ENCODE results near the gene ELF5.

The ELF5 gene

DNA sequence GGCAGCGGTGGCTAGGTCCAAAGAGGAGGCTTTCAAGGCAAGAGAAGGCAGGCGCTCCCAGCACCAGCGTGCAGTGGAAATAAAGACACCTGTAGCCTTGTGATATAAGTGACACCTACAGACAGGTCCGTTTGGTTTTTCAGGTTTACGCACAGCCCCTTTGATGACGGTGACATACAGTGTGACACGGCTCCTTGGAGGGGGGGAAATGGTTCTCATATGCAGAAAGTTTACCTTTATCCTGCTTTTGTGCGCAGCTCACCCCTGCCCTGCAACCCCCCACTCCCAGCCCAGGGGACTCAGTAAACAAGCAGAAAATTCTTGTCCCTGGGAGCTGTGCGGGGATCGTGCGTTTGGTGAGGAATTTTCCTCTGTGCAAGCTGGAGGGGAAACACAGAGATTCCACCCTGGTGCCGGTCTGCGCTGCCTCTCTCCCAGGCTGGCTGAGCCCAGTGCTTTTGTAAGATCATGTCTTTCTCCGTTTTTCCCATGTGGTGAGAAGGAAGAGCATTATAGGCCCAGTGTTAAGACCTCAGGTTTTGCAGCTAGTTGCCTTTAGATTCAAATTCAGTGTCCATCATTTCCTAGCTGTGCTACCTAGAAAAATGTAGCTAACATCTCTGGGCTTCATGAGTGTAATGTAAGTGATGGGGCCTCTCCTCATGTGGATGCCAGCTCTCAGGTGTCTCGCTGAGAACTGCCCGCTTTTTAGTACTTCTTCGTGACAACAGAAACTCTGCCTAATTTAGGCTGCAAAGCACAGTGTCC is at the start of gene ELF5:
TSS of gene ELF5 (minus strand) at position 113 of the 768 bp plus-strand sequence. CDS start 8,045 bp downstream, outside the sequence.
- DNase-seq = no peak

DNA sequence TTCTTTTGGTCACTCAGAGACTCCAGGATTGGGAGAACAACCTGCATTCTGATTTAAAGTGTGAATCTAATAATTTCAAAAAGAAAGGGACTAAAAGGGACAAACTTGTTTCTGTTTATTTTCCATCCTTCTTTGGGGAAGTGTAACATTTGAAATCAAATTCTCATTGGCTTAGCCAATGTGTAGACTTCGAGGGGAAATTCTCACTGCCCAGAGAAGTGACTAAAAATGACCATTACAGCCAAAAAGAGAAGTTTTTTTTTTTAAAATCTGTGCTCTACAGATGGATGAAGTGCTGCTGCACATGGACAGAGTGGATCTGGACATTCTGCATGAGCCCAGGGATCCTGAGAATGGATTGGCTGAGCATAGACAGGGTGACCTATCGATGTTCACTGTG is 49.4 kb upstream of the ELF5 start:
- no peak for DNase-seq

DNA sequence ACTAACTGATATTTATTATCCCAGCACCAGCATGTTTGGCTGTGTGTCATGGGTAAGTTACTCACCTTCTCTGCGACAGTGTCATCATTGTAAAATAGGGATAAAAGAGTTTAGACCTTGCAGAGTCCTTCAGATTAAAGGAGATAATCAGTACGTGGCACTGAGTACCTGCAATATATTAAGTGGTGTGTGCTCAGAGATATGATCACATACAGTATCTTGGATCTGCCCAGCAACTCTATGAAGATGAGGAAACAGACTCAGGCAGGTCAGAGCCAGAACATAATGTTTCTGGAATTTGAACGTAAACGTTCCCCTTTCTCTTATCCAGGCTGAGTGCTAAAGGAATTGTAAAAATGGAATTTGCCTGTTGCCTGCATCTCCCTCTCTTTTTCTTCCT is 46.9 kb upstream of the ELF5 start:
- no peak for DNase-seq

DNA sequence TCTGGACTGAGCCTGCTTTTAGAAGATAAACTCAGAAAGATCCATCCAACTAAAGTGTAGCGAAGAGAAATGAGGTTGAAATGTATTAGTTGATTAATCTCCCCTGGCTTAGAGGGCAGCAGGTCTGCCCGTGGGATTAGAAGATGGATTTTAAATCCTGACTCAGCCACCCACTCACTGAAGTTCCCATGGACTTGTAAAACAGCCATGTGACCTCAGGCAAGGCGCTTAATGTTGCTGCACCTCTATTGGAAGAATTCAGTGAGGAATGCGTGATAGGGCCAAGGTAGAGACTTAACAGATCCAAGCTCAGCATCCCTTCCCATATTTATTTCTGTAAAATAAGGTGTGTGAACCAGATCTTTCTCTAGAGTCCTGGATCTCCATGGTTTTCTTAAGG is 45.1 kb upstream of the ELF5 start:
- DNase-seq = no peak

DNA sequence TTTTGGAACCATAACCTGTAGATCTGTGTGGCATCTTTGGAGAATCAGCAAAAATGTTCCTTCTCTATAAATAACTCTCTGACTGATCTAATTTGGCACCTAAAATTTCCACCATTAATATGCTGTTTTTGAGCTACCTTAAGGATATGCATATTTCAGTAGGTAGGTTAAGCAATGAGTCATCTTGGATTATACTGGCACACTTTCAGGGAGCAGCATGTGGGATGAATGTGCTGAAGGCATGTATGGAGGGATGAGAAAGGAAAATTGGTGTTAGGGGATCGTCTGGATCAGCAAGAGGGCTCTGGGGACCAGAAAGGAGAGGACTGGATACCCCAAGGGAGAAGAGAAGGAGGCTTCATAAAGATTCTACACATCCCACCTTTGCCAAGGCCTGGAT is 44.6 kb upstream of the ELF5 start:
- peak; percentile 13 for DNase-seq

DNA sequence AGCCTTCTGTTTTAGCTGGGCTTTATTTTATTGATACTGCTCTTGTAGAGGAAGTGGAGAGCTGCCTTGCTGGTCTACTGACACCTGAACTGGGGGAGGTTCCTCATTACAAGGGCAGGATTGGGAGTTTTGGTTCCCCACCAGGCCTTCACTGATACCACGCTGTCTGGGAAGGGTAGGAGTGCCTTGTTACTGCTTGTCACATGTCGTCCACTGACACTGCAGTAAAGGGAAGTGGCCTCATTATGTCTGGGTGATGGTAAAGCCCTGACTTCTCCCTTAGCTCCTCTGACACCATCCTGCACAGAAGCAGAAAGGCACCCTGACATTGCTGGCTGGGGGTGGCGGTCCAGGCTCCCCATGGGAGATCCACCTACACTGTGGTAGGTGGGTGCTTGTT is 38.7 kb upstream of the ELF5 start:
- no peak for DNase-seq

DNA sequence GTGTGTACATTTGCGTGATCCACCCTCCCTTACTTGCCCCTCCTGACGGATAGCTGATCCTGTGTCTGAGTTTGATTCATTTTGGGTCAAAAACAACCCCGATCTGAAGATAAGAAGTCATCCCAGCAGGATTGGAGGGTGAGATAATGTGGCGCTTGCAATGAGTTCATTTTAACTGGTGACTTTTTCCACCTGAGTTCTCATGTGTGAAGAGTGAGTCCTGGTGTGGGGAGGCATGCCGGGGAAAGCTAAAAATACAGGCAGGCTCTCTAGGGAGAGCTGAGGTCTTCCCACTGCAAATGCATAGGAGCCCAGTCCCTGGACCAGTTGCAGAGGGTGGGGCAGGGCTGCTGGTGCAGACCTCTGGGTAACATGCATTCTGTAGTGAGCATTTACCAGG is 35.7 kb upstream of the ELF5 start:
- DNase-seq = no peak

DNA sequence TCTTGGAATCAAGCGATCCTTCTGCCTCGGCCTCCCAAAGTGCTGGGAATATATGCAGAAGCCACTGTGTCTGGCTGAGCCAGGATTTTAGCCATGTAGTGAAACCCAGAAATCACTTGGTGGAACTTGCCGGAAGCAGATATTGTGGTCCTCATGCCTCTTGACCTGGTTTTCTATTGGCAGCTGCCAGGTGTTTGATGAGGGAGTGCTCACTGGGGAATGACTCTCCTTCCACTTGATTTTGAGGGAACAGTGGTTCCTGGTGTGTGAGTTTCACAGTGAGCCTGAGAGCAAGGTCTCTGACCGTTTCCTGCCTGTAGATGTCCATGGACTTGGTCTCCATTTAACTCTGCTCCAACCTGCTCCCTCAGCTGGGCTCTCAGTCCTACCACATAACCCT is 34.7 kb upstream of the ELF5 start:
- no peak for DNase-seq

DNA sequence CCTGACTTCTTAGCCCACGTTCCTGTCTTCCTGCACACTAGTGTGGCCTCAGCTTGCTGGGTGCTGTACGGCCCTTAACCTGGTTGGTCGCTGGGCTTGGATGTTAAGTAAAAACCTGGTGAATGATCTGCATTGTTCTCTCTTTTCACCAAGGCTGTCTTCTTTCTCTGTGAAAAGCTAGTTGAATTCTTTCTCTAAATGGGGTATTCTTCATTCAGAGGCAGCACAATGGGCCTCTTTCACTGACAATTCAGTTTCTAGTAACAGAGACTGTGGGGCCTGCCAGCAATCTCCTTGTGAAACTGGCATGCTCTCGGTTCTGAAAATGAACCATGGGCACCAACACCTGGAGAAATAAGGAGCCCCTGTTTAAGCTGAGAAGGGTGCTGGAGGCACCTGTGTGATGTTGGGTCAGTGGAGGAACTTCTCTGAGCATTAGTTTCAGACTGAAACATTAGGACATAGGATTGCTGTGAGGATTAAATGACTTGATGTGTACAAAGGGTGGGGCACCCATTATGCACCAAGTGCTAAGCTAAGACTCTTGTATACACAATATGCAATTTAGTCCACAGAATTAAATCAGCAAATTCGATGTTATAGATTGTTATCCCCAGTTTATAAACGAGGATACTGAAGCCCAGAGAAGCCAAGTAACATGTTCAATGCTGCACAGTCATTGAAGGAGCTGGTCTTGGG is 33.1 kb upstream of the ELF5 start:
- no peak for DNase-seq

DNA sequence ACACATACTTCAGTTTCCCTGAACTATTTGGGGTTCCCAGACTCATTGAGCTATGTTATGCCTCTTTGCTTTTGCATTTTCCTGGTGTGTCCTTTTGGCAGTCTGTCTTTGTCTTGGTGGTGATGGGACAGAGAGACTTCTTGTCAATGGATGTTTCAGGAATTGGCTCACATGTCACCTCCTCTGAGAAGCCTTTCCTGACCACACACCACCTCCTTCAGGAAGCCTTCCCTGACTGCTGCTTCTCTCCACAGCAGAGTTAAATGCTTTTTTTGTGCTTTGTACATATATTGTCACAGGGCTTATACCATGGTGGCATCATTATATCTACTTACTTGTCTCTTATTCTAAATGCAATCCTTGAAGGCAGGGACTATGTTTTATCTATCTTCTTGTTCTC is 28.5 kb upstream of the ELF5 start:
- no peak for DNase-seq

DNA sequence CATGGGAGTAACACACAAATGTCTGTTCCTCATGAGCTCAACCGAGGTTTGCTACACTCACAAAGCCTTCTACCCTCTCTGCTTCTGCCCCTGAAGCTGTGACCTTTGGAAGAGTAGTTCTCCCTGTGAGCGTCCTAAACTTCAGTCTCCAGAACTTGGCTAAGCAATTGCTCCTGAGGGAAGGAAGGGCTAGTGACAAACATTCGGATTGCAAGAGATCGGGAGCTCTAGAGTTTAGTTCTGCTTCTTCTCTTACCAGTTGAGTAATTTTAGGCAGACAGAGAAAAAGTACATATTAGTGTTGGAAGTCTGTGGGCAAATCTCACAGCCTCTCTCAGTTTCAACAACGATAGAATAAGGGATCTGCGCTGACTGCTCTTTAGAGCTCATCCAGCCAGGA is 27.3 kb upstream of the ELF5 start:
- no peak for DNase-seq

DNA sequence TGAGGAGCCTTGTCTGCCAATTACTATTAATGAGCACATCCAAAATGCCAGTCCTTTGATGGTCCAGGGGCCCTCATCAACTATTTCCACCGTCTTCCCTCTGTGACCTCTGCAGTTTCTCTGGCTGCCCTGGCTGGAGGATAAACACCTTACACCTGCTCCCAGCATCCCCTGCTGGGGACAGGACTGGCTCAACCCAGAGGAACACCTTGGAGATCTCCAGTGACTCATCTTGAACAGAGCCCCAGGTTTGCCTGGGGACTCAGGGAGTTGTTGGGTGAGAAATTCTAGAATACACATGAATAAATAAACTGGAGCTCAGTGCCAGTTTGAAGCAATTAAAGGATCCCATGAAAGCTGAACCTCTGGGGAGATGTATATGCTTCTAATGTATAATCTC is 24.0 kb upstream of the ELF5 start:
- no peak for DNase-seq

DNA sequence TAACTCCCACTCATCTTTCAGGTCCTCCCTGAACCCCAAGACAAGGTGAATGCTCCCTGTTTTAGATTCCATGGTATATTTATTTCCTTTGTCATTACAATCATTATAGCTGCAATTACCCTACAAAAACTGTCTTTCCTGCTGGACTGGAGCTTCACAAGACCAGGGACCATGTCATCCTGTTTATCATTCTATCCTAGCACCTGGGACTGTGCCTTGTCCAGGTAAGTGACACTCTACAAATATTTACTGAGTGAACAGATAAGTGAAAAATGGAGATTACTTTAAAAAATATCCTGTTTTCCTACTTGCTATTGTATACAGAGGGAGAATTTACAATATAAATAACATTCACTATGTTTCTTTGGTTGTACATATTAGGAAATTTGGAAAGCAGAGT is 22.5 kb upstream of the ELF5 start:
- DNase-seq = no peak

DNA sequence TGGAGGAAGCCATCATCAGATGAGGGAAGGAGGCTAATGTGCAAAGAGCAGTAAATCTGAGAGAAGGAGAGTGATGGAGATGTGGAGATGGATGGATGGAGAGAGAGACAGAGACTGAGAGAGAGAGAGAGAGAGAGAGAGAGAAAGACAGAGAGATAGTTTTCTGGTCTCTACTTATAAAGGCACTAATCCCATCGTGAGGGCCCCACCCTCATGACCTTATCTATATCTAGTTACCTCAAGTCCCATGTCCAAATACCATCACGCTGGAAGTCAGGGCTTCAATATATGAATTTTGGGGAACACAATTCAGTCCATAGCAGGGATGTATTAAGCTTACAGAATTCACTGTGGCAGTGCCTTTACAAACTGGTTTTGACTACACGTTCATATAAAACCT is 21.2 kb upstream of the ELF5 start:
- DNase-seq = no peak

DNA sequence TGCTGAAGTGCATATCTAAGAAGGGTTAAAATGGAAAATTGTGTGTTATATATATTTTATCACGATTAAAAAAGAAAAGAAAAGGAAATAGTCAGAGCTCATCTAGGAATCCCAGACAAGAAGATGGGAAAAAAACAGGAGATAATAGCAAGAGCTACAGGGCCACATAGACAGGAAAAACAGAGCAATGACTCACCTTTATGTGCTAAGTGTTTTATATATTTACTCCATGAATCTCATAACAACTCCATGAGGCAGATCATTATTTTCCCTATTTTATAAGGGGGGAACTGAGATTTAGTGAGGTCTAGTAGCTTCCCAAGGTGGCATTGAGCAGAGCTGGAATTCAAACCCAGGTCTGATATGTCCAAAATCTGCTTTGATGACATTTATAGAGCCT is 18.1 kb upstream of the ELF5 start:
- no peak for DNase-seq

DNA sequence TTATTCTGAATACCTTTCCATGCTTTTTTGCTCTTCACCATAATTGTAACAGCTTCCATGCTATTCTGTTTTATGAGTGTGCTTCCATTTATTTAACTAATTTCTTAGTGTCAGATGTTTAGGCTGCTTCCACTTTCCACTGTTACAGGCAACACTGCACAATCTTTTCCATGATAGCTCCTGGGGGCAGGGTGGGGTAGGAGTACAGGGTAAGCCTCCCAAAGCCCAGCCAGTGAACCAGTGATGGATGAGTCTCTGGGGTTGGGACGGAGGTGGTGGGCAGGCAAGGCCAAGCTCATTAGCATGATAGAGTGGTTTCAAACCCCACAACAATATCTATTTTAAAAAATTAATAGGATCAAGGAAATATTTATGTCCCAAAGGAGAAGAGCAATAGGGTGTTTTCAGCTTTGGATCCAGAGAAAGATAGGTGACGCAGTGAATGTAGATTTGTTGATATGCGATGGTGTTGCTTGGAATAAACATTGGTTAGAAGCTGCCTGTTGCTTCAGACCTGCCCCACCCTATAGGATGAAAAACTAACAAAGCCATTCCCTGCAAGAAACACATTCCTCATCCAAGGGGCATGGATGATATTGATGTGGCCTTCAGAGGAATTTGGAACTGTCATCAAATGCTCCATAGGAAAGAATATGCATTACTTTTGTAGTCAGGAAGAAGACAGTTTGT is 17.1 kb upstream of the ELF5 start:
- DNase-seq = no peak

DNA sequence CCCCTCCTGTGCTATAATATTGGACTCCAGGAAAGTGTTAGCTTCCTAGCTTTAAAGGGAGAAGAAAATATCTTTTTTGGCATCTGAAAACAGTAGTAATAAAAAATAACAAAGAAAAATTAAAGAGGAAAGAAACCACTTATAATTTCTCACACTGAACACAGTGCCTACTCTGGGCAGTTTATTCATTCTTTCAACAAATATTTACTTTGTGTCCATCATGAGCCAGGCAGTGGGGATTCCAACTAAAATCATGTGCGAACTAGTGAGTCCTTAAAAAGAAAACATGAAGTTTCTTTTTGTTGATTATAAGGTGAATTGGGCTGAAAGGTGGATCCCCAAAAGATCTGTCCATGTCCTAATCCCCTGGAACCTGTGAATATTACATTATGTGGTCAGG is 16.0 kb upstream of the ELF5 start:
- DNase-seq = no peak

DNA sequence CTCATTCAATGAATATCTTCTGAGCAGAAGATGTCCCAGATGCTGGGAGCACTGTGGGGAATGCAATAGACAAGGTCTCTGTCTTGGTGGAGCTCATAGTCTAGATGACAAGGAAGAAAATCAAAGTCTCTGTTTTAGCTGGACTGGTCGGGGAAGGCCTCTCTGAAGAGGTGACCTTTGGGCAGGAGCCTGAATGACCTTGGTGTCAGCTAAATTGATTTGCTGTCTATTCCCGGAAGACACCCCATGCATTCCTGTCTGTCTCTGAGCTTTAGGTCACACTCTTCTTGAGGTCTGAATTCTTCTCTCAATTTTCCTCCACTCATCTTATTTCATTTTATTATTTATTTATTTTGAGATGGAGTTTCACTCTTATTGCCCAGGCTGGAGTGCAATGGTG is 14.5 kb upstream of the ELF5 start:
- no peak for DNase-seq

DNA sequence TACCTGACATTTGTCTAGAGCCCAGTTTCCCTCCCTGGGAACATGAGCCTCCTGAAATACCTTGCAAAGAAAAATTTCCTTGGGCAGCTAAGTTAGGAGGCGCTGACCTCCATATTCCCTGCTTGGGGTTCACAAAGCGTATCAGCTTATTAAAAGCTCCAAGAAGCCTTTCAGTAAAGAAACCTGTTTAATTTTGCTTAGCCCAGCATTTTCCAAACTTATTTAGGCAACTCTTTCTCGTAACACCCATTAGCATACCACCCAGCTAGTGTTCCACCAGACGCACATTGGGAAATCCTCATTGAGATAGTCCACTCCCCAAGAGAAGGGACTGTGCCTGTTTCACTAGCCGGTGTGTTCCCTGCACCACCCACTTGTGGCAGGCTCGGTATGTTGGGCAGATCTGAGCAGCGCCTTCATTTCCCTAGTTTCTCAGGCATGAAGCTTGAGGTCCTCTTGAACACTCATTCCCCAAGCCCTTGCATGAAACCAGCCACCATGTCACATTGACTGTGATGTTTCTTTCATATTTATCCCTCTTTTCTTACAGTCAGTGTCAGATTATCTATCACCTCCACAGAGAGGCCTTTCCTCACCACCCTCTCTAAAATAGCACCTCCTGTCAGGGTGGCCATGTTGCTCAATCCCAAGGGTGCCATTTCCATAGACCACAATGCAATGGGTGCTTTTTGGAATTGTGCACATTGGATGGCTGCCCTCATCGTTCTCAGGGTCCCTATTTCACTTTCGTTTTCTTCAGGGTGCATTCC is 12.5 kb upstream of the ELF5 start:
- no peak for DNase-seq

DNA sequence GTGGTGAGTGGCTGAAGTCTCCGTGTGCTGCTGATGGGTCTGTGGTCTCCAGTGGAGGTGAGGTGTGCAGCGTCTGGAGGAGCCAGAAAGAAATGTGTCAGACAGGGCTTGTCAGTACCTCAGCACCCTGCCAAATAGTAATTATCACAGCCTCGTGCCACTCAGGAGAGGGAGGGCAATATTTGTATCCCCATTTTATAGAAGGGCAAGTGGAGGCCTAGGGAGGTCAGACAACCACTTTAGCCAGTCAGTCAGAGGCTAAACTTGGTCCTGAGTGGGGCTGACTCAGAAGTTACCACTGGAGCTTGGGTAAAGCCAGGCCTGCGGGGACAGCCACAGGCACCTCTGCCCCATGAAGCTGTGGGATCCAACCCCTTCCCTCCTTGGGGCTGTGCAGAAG is 11.5 kb upstream of the ELF5 start:
- DNase-seq = no peak

DNA sequence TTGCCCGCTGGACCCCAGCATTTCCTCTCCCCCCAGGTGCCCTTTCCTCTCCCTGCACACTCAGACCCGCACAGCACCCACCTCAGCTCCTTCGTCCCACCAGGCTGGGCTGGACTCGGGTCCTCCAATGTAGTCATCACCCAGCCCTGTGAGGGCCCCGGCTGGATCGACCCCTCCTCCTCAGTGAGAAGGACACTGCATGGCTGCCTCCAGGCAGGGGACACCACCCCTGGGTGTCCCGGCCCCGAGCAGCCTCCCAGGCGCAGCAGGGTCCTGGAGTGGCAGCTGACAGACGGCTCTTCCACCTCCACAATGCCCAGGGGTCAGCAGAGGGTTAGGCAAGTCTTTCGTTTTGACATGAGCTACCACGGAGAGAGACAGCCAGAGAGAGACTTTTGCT is 11.1 kb upstream of the ELF5 start:
- no peak for DNase-seq

DNA sequence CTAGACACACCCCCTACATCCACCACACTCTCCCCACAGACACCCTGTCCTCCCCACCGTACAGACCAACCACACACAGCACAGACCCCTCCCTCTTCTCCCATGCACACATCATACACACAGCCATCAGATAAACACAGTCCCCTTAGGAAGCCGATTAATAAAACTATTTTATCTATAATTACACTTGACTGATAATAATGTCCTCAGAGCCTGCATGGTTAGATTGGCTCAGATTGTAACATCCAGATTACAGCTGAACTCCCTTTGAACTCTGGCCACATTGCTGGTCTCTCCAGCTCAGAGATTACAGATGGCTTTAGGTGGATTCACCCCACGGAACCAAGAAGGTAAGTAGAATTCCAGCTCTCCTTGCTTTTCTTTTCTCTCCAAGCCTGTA is 9.5 kb upstream of the ELF5 start:
- DNase-seq = no peak

DNA sequence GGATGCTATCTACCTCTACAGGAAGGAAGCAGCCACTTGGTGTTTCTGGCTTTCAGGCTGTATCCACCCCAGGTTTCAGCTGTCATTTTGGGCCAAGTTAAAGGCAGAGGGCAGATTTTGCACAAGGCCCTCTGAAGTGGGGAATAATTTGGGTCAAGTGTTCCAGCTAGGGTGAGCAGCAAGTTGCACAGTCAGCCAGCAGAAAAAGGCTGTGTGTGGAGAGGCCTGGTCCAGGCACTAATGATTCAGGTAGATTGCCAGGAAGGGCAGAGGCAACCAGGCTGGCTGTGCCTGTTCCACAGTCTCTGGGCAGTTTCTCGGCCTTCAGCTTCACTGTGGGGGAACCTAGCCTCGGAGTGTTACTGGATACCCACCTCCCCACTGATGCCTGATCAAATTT is 8.6 kb upstream of the ELF5 start:
- no peak for DNase-seq

DNA sequence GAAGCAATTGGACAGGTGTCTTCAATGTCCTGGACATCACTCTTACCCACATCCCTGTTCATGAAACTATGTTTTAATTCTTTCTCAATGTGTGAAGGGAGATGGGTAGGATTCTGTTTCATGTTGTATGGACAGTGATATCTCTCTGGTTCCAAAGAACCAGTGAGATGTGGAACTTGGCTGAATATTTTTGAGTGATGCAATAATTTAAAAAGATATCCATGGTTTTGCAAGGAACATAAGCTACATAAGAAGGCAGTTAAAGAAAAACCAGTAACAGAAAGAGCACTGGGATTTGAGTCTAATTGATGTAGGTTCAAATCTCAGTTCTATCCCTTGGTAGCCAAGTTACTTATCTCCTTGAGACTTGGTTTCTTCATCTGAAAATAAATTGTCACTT is 7.7 kb upstream of the ELF5 start:
- no peak for DNase-seq
